Heart left ventricle (tissue), 13 donors: Measurements from ENCODE around the gene EIF4G3.

ENCODE experiments used
- POLR2A ChIP-seq, 2 donors: fragments of 450-650 bp; IDR thresholded peaks; one replicate each; pipeline ENCODE4 v1.6.1; 2017; ENCODE audit warnings: antibody characterized with exemption in 2 of 2, mild to moderate bottlenecking in 2 of 2, moderate library complexity in 2 of 2
- TF ChIP-seq, protein P1 (sequence below), 12 donors: fragments of 200-600 bp; sonication (generic) in 4 of 12; IDR thresholded peaks; one replicate each; pipeline versions ENCODE4 v1.5.0 to v1.8.0; 2018 to 2022; ENCODE audit warnings: antibody characterized with exemption in 12 of 12, mild to moderate bottlenecking in 5 of 12
- donor health status: ischemic (EF 13 %, LVEDD 7.1; RV severe dilation, severe dysfunction).
- donor health status: DM: no; HTN: yes; CAD: no.
- donor health status: DM: no; HTN: no; CAD: no.
- donor health status: ischemic (EF 25% LVEDD 6.9; RV normal size, moderate dysfunction).
- donor health status: ischemic (EF 25% LVEDD 5.7; RV mildly dilated, moderate dysfunction).
- donor health status: ischemic (EF 35%, LVEDD 5.7; RV mildly dilated, moderate dysfunction).
- donor health status: nonischemic (EF 11% LVEDD 7.7; RV severe dilation, severe dysfunction).
- donor health status: DM: yes; HTN: yes; CAD: no.
- donor health status: PGD.
- donor health status: ischemic (EF 29% LVEDD 5.4; RV normal size, mild dysfunction).
- donor health status: nonischemic (EF 23%, LVEDD 6.1; RV moderate dilation, normal function).

DNA sequence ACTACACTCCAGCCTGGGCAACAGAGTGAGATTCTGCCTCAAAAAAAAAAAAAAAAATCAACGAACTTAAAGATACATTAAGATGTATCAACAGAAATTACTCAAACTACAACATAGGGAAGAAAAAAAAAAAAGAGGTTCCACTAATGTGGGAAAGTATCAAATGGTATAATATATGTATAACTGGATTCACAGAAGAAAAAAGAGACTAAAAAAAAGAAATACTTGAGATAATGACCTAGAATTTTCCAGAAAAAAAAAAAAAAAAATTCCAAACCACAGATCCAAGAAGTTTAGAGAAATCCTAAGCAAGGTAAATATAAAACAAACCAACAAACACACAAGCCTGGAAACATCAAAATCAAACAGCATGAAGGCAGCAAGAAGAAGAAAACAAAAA is 45.5 kb downstream of the EIF4G3 start:
- TF ChIP-seq, protein P1, sequence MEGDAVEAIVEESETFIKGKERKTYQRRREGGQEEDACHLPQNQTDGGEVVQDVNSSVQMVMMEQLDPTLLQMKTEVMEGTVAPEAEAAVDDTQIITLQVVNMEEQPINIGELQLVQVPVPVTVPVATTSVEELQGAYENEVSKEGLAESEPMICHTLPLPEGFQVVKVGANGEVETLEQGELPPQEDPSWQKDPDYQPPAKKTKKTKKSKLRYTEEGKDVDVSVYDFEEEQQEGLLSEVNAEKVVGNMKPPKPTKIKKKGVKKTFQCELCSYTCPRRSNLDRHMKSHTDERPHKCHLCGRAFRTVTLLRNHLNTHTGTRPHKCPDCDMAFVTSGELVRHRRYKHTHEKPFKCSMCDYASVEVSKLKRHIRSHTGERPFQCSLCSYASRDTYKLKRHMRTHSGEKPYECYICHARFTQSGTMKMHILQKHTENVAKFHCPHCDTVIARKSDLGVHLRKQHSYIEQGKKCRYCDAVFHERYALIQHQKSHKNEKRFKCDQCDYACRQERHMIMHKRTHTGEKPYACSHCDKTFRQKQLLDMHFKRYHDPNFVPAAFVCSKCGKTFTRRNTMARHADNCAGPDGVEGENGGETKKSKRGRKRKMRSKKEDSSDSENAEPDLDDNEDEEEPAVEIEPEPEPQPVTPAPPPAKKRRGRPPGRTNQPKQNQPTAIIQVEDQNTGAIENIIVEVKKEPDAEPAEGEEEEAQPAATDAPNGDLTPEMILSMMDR (IDR thresholded peaks at IDR 0.05): no peak
- TF ChIP-seq POLR2A (IDR thresholded peaks at IDR 0.05): no peak
